ENCODE data around the gene MAPK7. TPM values are rescaled to one million over a fixed set of nuclear protein-coding genes. Genes with fewer than 3 reads are reported as not detected.
A peak's percentile ranks its signal among the peaks of the same experiment; 100 is the strongest.
"Not testable (repeated sequence)": the region's sequence is repeated elsewhere in the genome, so short reads cannot be mapped to it uniquely, and the experiment has no call there.

The MAPK7 gene
- total RNA-seq, 1 donor from 2014 or later = 44.3 TPM

GRCh38 chr17:19347323-19348080, 30.8 kb upstream of the MAPK7 start:
- Mint-ChIP-seq H3K27ac (peak overlapping the region; percentile 77), H3K9me3 (no peaks in the 10 kb centered on the region), H3K4me1 (ENCODE audit: unreplicated experiment) (peaks cover 8% of the 10 kb centered on the region), H3K27me3 (no peaks in the 10 kb centered on the region), H3K4me3 (no peak overlapping the region), H3K36me3 (peaks cover 5% of the 10 kb centered on the region)
- no peak for DNase-seq (ENCODE audit: extremely low spot score, unreplicated experiment)
- TF ChIP-seq, protein P1, sequence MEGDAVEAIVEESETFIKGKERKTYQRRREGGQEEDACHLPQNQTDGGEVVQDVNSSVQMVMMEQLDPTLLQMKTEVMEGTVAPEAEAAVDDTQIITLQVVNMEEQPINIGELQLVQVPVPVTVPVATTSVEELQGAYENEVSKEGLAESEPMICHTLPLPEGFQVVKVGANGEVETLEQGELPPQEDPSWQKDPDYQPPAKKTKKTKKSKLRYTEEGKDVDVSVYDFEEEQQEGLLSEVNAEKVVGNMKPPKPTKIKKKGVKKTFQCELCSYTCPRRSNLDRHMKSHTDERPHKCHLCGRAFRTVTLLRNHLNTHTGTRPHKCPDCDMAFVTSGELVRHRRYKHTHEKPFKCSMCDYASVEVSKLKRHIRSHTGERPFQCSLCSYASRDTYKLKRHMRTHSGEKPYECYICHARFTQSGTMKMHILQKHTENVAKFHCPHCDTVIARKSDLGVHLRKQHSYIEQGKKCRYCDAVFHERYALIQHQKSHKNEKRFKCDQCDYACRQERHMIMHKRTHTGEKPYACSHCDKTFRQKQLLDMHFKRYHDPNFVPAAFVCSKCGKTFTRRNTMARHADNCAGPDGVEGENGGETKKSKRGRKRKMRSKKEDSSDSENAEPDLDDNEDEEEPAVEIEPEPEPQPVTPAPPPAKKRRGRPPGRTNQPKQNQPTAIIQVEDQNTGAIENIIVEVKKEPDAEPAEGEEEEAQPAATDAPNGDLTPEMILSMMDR (conservative IDR thresholded peaks at IDR 0.05) = no peak

DNA sequence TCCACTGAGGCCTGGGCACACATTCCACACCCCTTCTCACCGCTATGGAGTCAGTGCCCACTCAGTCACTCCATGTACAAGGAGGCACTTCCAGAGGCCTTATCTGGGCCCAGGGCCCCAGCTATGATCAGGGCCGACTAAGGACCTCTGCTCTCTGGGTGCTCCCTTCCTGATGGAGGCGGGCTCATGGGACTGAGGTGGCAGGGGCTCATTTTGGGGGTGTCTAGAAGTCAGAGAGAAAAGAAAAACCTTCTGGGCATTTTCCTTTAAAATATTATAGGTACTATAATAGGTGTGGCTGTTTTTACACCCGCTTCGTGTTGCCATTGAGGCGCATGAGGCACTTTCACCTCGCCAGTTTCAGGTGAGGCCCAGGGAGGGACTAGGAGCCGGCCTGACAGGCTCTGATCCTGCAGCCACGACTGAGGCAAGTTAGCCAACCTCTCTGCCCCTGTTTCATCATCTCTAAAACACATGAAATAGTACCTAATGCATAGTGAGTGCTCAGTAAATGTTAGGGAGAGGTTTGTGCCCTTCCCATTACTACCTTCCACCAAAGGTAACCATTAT, 30.1 kb upstream of the MAPK7 start:
- Mint-ChIP-seq H3K4me3 (no peak overlapping the region), H3K27me3 (no peaks in the 10 kb centered on the region), H3K36me3 (peaks cover 5% of the 10 kb centered on the region), H3K9me3 (no peaks in the 10 kb centered on the region), H3K27ac (peak overlapping the region; percentile 77), H3K4me1 (ENCODE audit: unreplicated experiment) (peaks cover 8% of the 10 kb centered on the region)
- no peak for DNase-seq (ENCODE audit: extremely low spot score, unreplicated experiment)
- TF ChIP-seq, protein P1 (conservative IDR thresholded peaks at IDR 0.05) = no peak

- Mint-ChIP-seq H3K4me3 (no peak overlapping the region), H3K27me3 (no peaks in the 10 kb centered on the region), H3K36me3 (peaks cover 5% of the 10 kb centered on the region), H3K27ac (peak overlapping the region; percentile 77), H3K9me3 (no peaks in the 10 kb centered on the region), H3K4me1 (ENCODE audit: unreplicated experiment) (peaks cover 8% of the 10 kb centered on the region)
- TF ChIP-seq, protein P1 (conservative IDR thresholded peaks at IDR 0.05) = no peak
- DNase-seq (ENCODE audit: extremely low spot score, unreplicated experiment) = no peak
These were observed 29.5 kb upstream of the MAPK7 start for GRCh38 chr17:19348806-19349205.

- not testable (repeated sequence) for H3K27me3 Mint-ChIP-seq; H3K9me3 Mint-ChIP-seq; H3K36me3 Mint-ChIP-seq; H3K4me3 Mint-ChIP-seq; H3K4me1 Mint-ChIP-seq (ENCODE audit: unreplicated experiment); DNase-seq (ENCODE audit: extremely low spot score, unreplicated experiment); H3K27ac Mint-ChIP-seq
These were observed 24.9 kb upstream of the MAPK7 start for GRCh38 chr17:19353401-19353800.

DNA sequence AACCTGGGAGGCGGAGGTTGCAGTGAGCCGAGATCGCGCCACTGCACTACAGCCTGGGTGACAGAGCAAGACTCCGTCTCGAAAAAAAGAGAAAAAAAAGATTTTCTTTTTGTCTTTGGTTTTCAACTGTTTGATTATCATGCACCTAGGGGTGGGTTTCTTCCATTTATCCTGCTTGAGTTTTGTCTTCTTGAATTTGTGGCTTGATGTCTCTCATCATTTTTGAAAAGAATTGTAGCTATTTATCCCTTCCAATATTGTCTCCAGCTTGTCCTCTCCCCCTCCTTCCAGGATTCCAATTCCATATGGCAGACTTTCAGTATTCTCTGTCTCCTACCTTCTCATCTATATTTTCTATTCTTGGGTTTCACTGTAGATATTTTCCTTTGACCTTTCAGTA, 23.6 kb upstream of the MAPK7 start:
- no peaks in the 10 kb centered on the region for H3K27me3 Mint-ChIP-seq
- H3K9me3 Mint-ChIP-seq = no peaks in the 10 kb centered on the region
- H3K4me1 Mint-ChIP-seq (ENCODE audit: unreplicated experiment) = no peaks in the 10 kb centered on the region
- TF ChIP-seq, protein P1 (conservative IDR thresholded peaks at IDR 0.05) = no peak
- no peak overlapping the region for H3K27ac Mint-ChIP-seq
- H3K36me3 Mint-ChIP-seq = peaks cover 6% of the 10 kb centered on the region
- no peak overlapping the region for H3K4me3 Mint-ChIP-seq
- no peak for DNase-seq (ENCODE audit: extremely low spot score, unreplicated experiment)

GRCh38 chr17:19357351-19357750, 20.9 kb upstream of the MAPK7 start:
- TF ChIP-seq, protein P1 (conservative IDR thresholded peaks at IDR 0.05) = no peak
- no peak for DNase-seq (ENCODE audit: extremely low spot score, unreplicated experiment)
- Mint-ChIP-seq H3K4me3 (no peak overlapping the region), H3K36me3 (peaks cover 6% of the 10 kb centered on the region), H3K27ac (no peak overlapping the region), H3K27me3 (no peaks in the 10 kb centered on the region), H3K9me3 (no peaks in the 10 kb centered on the region), H3K4me1 (ENCODE audit: unreplicated experiment) (peaks cover 4% of the 10 kb centered on the region)

Measured in type B pancreatic cell (in vitro differentiated cells).